Osteoblast (primary cell): Measurements from ENCODE around the gene KHSRP. TPM values are rescaled to one million over a fixed set of nuclear protein-coding genes. Genes with fewer than 3 reads are reported as not detected.

ENCODE experiments used
- DNase-seq: peaks from one replicate; pipeline ENCODE4 v3.0.0; 2011; ENCODE audit warnings: low spot score, mixed read lengths; ENCODE audit not compliant: insufficient read length; ENCODE audit errors: missing footprints
- H2AFZ ChIP-seq: 2 replicates; pipeline ENCODE4 v1.6.0; 2011; ENCODE audit warnings: mild to moderate bottlenecking, low read length
- H3K27ac ChIP-seq: 2 replicates; pipeline ENCODE4 v1.5.1; 2011; ENCODE audit warnings: mild to moderate bottlenecking, low read depth, low read length, moderate library complexity
- H3K27me3 ChIP-seq: 2 replicates; pipeline ENCODE4 v1.6.0; 2012; ENCODE audit warnings: mild to moderate bottlenecking, control low read depth, inconsistent platforms, low read length, moderate library complexity; ENCODE audit not compliant: insufficient read depth
- H3K36me3 ChIP-seq: 2 replicates; pipeline ENCODE4 v1.5.1; 2011; ENCODE audit warnings: mild to moderate bottlenecking, low read length, control low read depth, moderate library complexity; ENCODE audit not compliant: insufficient read depth
- H3K4me1 ChIP-seq: 2 replicates; pipeline ENCODE4 v1.5.1; 2011; ENCODE audit warnings: mild to moderate bottlenecking, low read length, control low read depth, moderate library complexity; ENCODE audit not compliant: insufficient read depth
- H3K4me2 ChIP-seq: 2 replicates; pipeline ENCODE4 v1.6.0; 2011; ENCODE audit warnings: mild to moderate bottlenecking, low read length; ENCODE audit not compliant: insufficient read depth
- H3K4me3 ChIP-seq: fragments of 200-600 bp; sonication (generic); 3 replicates; pipeline ENCODE4 v1.5.1; 2012; ENCODE audit warnings: mild to moderate bottlenecking, low read length, inconsistent platforms; ENCODE audit not compliant: insufficient read depth
- H3K79me2 ChIP-seq: 2 replicates; pipeline ENCODE4 v1.6.0; 2012; ENCODE audit warnings: mild to moderate bottlenecking, low read length, control low read depth, inconsistent platforms; ENCODE audit not compliant: insufficient read depth
- H3K9me3 ChIP-seq: 2 replicates; pipeline ENCODE4 v1.5.1; 2011; ENCODE audit warnings: low read depth, low read length, control low read depth
- H4K20me1 ChIP-seq: 2 replicates; pipeline ENCODE4 v1.6.0; 2012; ENCODE audit warnings: mild to moderate bottlenecking, low read length, control low read depth; ENCODE audit not compliant: insufficient read depth
- CTCF ChIP-seq: IDR thresholded peaks from 2 replicates; pipeline ENCODE4 v1.5.1; 2011; ENCODE audit warnings: mild to moderate bottlenecking, low read depth, low read length, moderate library complexity; ENCODE audit errors: extremely low read depth
- total RNA-seq: library from RNA; depleted of rRNA; stranded (reverse); fragments of >200 nt; gene quantifications from 2 replicates; pipeline ENCODE4 v1.2.3, GENCODE V29; 2012

KHSRP gene
- total RNA-seq, 1 donor: 90.5 TPM

- no peak overlapping the region for H3K27ac ChIP-seq
- DNase-seq: peak; percentile 97
Observed at GRCh38 chr19:6417713-6418561, 6.7 kb downstream of the KHSRP start.

GRCh38 chr19:6416658-6417405, 7.8 kb downstream of the KHSRP start:
- Histone ChIP-seq H3K79me2 (peaks cover 43% of the 10 kb centered on the region), H3K36me3 (peaks cover 73% of the 10 kb centered on the region), H3K4me1 (no peaks in the 10 kb centered on the region), H2AFZ (no peak overlapping the region), H3K4me2 (no peak overlapping the region), H3K9me3 (no peaks in the 10 kb centered on the region), H3K27me3 (no peaks in the 10 kb centered on the region), H3K27ac (no peak overlapping the region), H3K4me3 (no peak overlapping the region), H4K20me1 (peaks cover 41% of the 10 kb centered on the region)
- peak; percentile 74 for DNase-seq
- no peak for TF ChIP-seq CTCF

More at GRCh38 chr19:6417713-6418561, 6.7 kb downstream of the KHSRP start:
- Histone ChIP-seq H3K27me3 (no peaks in the 10 kb centered on the region), H3K4me1 (no peaks in the 10 kb centered on the region), H3K36me3 (peaks cover 83% of the 10 kb centered on the region), H3K4me3 (no peak overlapping the region), H4K20me1 (peaks cover 52% of the 10 kb centered on the region), H3K4me2 (no peak overlapping the region), H3K79me2 (peaks cover 54% of the 10 kb centered on the region), H3K9me3 (no peaks in the 10 kb centered on the region), H2AFZ (no peak overlapping the region)
- TF ChIP-seq CTCF: peak; percentile 52

GRCh38 chr19:6415591-6416190, 8.9 kb downstream of the KHSRP start:
- Histone ChIP-seq H3K27ac (no peak overlapping the region), H3K4me2 (no peak overlapping the region), H2AFZ (no peak overlapping the region), H3K36me3 (peaks cover 62% of the 10 kb centered on the region), H4K20me1 (peaks cover 30% of the 10 kb centered on the region), H3K4me1 (no peaks in the 10 kb centered on the region), H3K79me2 (peaks cover 32% of the 10 kb centered on the region), H3K27me3 (no peaks in the 10 kb centered on the region), H3K4me3 (no peak overlapping the region), H3K9me3 (no peaks in the 10 kb centered on the region)
- no peak for TF ChIP-seq CTCF
- DNase-seq: peak; percentile 74
